Mucosa of descending colon (tissue), 3 donors: ENCODE data around the gene SMIM41. TPM values are rescaled to one million over a fixed set of nuclear protein-coding genes. Genes with fewer than 3 reads are reported as not detected.

Source experiments
- ATAC-seq: fragments of 200-7000 bp; cut with Tn5 transposase; one replicate; pipeline ENCODE4 v1.9.1; 2020; ENCODE audit warnings: mild to moderate bottlenecking, moderate library complexity
- DNase-seq, 3 donors: peaks; one replicate each; pipeline ENCODE4 v3.0.0-alpha.2; 2020
- H3K36me3 ChIP-seq: fragments of 200-600 bp; one replicate; pipeline ENCODE4 v1.8.0; 2021; ENCODE audit warnings: low read depth, mild to moderate bottlenecking
- H3K4me1 ChIP-seq: fragments of 200-600 bp; one replicate; pipeline ENCODE4 v1.8.0; 2021; ENCODE audit warnings: low read depth, mild to moderate bottlenecking
- H3K4me3 ChIP-seq: fragments of 200-600 bp; one replicate; pipeline ENCODE4 v1.8.0; 2021; ENCODE audit warnings: mild to moderate bottlenecking
- H3K9me3 ChIP-seq: fragments of 200-600 bp; one replicate; pipeline ENCODE4 v1.8.0; 2021; ENCODE audit warnings: mild to moderate bottlenecking
- CTCF ChIP-seq: fragments of 200-600 bp; IDR thresholded peaks from one replicate; pipeline ENCODE4 v1.8.0; 2022; ENCODE audit warnings: antibody characterized with exemption, mild to moderate bottlenecking
- intact Hi-C, 2 donors: fragments of 100-400 bp; cut with DNase I in 1 of 2; cut with micrococcal nuclease in 1 of 2; formaldehyde crosslinking; loops; one replicate each; pipeline versions ENCODE4 v1.11.0 to v1.11.1; 2022; cut with DNase I, micrococcal nuclease
- total RNA-seq, 3 donors: library from RNA; stranded (reverse); fragmentation: NEBNext Ultra II Directional in 2 of 3; extraction: Animal tissue kit (Norgen Biotek cat#: 25700) in 2 of 3; gene quantifications; one replicate each; pipeline versions ENCODE4 v1.2.1 to v1.2.4, GENCODE V29; 2021 to 2023
- donor health status: DM: no; HTN: no; CAD: no; lungs with moderate emphysema.
- donor health status: DM: no; HTN: no; CAD: no.
- donor health status: DM: no; HTN: yes; CAD: no.

The SMIM41 gene
- total RNA-seq, 3 donors from 2014 or later: 0.32 to 0.41 TPM; not detected in 1

GRCh38 chr12:52155048-52155868 is 75.8 kb downstream of the SMIM41 start:
- no peak for TF ChIP-seq CTCF
- peaks cover 14% of the 10 kb centered on the region for H3K4me1 ChIP-seq
- DNase-seq (peak in 2 of 3 donors; percentile 47 to 67), ATAC-seq (peak; percentile 59)
- no peaks in the 10 kb centered on the region for H3K9me3 ChIP-seq
- intact Hi-C loops: loop anchor here in 1 of 2 donors (5.0 to 10.0 kb wide), 3 partner anchors 57 to 720 kb away; no protein-coding TSS in a partner anchor
- H3K4me3 ChIP-seq: no peak overlapping the region
- H3K36me3 ChIP-seq: no peaks in the 10 kb centered on the region

GRCh38 chr12:52156311-52156710 is 76.8 kb downstream of the SMIM41 start:
- no peak for ATAC-seq
- TF ChIP-seq CTCF: no peak
- intact Hi-C loops: loop anchor here in 1 of 2 donors (5.0 to 10.0 kb wide), 3 partner anchors 56 to 718 kb away; no protein-coding TSS in a partner anchor
- no peak for DNase-seq
- Histone ChIP-seq H3K4me1 (peaks cover 14% of the 10 kb centered on the region), H3K4me3 (no peak overlapping the region), H3K9me3 (no peaks in the 10 kb centered on the region), H3K36me3 (no peaks in the 10 kb centered on the region)

GRCh38 chr12:52156757-52157565 is 77.5 kb downstream of the SMIM41 start:
- peaks cover 8% of the 10 kb centered on the region for H3K4me1 ChIP-seq
- intact Hi-C loops: loop anchor here in 1 of 2 donors (5.0 to 10.0 kb wide), 3 partner anchors 55 to 718 kb away; no protein-coding TSS in a partner anchor

GRCh38 chr12:52157566-52158150 is 78.2 kb downstream of the SMIM41 start:
- intact Hi-C loops: loop anchor here in 1 of 2 donors (5.0 to 10.0 kb wide), 3 partner anchors 55 to 717 kb away; no protein-coding TSS in a partner anchor
- H3K9me3 ChIP-seq: no peaks in the 10 kb centered on the region
- ATAC-seq: no peak

More at GRCh38 chr12:52156757-52157565, 77.5 kb downstream of the SMIM41 start:
- no peaks in the 10 kb centered on the region for H3K36me3 ChIP-seq
- TF ChIP-seq CTCF: peak; percentile 90
- H3K4me3 ChIP-seq: no peak overlapping the region
- H3K9me3 ChIP-seq: no peaks in the 10 kb centered on the region
- ATAC-seq (peak; percentile 54), DNase-seq (peak; percentile 75 to 88 (median 87))

More at GRCh38 chr12:52157566-52158150, 78.2 kb downstream of the SMIM41 start:
- no peak for TF ChIP-seq CTCF
- no peak overlapping the region for H3K4me3 ChIP-seq
- H3K4me1 ChIP-seq: peaks cover 2% of the 10 kb centered on the region
- DNase-seq: no peak
- H3K36me3 ChIP-seq: no peaks in the 10 kb centered on the region

Other genes starting within 250 kb of the SMIM41 start
- gene FIGNL2, start 231.0 kb upstream of the SMIM41 start, total RNA-seq: under 1 TPM; 0.26 to 0.44 (median 0.34) TPM
- gene ANKRD33, start 191.6 kb upstream of the SMIM41 start, total RNA-seq: under 1 TPM in 1 of 3 donors, not detected in 2; 0.46 TPM
- 100 to 1,000 TPM; 132 to 261 (median 247) TPM for gene ACVRL1, start 172.2 kb upstream of the SMIM41 start, total RNA-seq
- 10 to 100 TPM; 42.4 to 95.7 (median 77.3) TPM for gene ACVR1B, start 128.0 kb upstream of the SMIM41 start, total RNA-seq
- 10 to 100 TPM in 2 of 3 donors, 1 to 10 TPM in 1; 9.4 to 19.6 (median 13.8) TPM for gene TAMALIN, start 72.8 kb upstream of the SMIM41 start, total RNA-seq
- gene NR4A1, start 28.3 kb upstream of the SMIM41 start, total RNA-seq: 100 to 1,000 TPM in 1 of 3 donors, 10 to 100 TPM in 2; 16.2 to 123 (median 44.6) TPM
- gene ATG101, start 9.7 kb upstream of the SMIM41 start, total RNA-seq: 10 to 100 TPM; 30.1 to 37.5 (median 33.0) TPM
- gene KRT80, start 112.3 kb downstream of the SMIM41 start, total RNA-seq: under 1 TPM in 1 of 3 donors, not detected in 2; 0.06 TPM
- gene KRT7, start 153.5 kb downstream of the SMIM41 start, total RNA-seq: 1 to 10 TPM; 1.0 to 6.4 (median 1.7) TPM
- gene KRT86, start 194.9 kb downstream of the SMIM41 start, total RNA-seq: under 1 TPM in 2 of 3 donors, not detected in 1; 0.35 to 0.58 TPM
- not detected for gene KRT81, start 211.8 kb downstream of the SMIM41 start, total RNA-seq
- gene KRT83, start 241.7 kb downstream of the SMIM41 start, total RNA-seq: not detected